T-cell (primary cell): ENCODE data around the gene DEPDC1B. TPM values are rescaled to one million over a fixed set of nuclear protein-coding genes. Genes with fewer than 3 reads are reported as not detected.

ENCODE experiments used
- ATAC-seq, 4 experiments: fragments of 200-7000 bp in 3 of 4; fragments of 150-1000 bp in 1 of 4; cut with Tn5 transposase; replicated peaks in 1 of 4; 1 replicate in 3 of 4; 2 replicates in 1 of 4; pipeline ENCODE4 v1.10.0; 2021; ENCODE audit warnings: moderate library complexity in 3 of 4, mild to moderate bottlenecking in 2 of 4, moderate number of reproducible peaks in 1 of 4
- CTCF ChIA-PET, 2 donors: fragments of 300-600 bp; sonication (Branson Sonifier 250); formaldehyde crosslinking; loops; one replicate each; lab custom pipeline; 2022; ENCODE audit warnings: antibody characterized with exemption in 2 of 2; lab: Charles Lee
- POLR2A ChIA-PET, 2 donors: fragments of 300-600 bp; sonication (Branson Sonifier 250); formaldehyde crosslinking; loops; one replicate each; lab custom pipeline; 2022; ENCODE audit warnings: antibody characterized with exemption in 2 of 2; lab: Charles Lee
- DNase-seq, 35 experiments: peaks; one replicate each; pipeline versions ENCODE4 v3.0.0 to v3.0.0-alpha.2; 2013 to 2023
- H3K27ac ChIP-seq: one replicate; pipeline ENCODE4 v1.5.1; 2013; ENCODE audit warnings: low read length
- H3K27me3 ChIP-seq, 2 experiments: replicated peaks in 1 of 2; 1 replicate in 1 of 2; 2 replicates in 1 of 2; pipeline versions ENCODE4 v1.6.1 to v1.7.0; 2013; ENCODE audit warnings: low read length in 1 of 2, mixed read lengths in 1 of 2; ENCODE audit not compliant: control insufficient read depth in 2 of 2, insufficient read depth in 2 of 2; ENCODE audit errors: extremely low read depth in 1 of 2
- H3K36me3 ChIP-seq, 2 donors: 1 replicate in 1 of 2; 2 replicates in 1 of 2; pipeline versions ENCODE4 v1.6.1 to v1.7.0; 2013; ENCODE audit warnings: low read length in 1 of 2; ENCODE audit not compliant: control insufficient read depth in 2 of 2, insufficient read depth in 1 of 2; ENCODE audit errors: extremely low read depth in 1 of 2
- H3K4me1 ChIP-seq, 2 experiments: 1 replicate in 1 of 2; 2 replicates in 1 of 2; pipeline versions ENCODE4 v1.6.1 to v1.7.0; 2013; ENCODE audit warnings: low read length in 2 of 2, mixed read lengths in 1 of 2; ENCODE audit not compliant: insufficient read depth in 2 of 2, control insufficient read depth in 1 of 2; ENCODE audit errors: extremely low read depth in 1 of 2
- H3K4me3 ChIP-seq, 2 donors: 1 replicate in 1 of 2; 2 replicates in 1 of 2; pipeline versions ENCODE4 v1.5.1 to v1.7.0; 2013; ENCODE audit warnings: mild to moderate bottlenecking in 2 of 2, low read length in 1 of 2, moderate library complexity in 1 of 2; ENCODE audit not compliant: control insufficient read depth in 1 of 2; ENCODE audit errors: extremely low read depth in 1 of 2
- H3K9me3 ChIP-seq: 2 replicates; pipeline ENCODE4 v1.7.0; 2013
- H3K27ac Mint-ChIP-seq, 2 donors: one replicate each; pipeline ENCODE4 v1.8.0; 2020 to 2021; ENCODE audit warnings: mild to moderate bottlenecking in 2 of 2, mixed read lengths in 2 of 2
- H3K27me3 Mint-ChIP-seq, 2 donors: one replicate each; pipeline ENCODE4 v1.8.0; 2021 to 2022; ENCODE audit warnings: mixed read lengths in 2 of 2
- H3K36me3 Mint-ChIP-seq: one replicate; pipeline ENCODE4 v1.8.0; 2021; ENCODE audit warnings: mixed read lengths
- H3K4me1 Mint-ChIP-seq, 3 donors: one replicate each; pipeline ENCODE4 v1.8.0; 2020 to 2022; ENCODE audit warnings: mixed read lengths in 3 of 3, mild to moderate bottlenecking in 1 of 3
- H3K4me3 Mint-ChIP-seq, 3 donors: one replicate each; pipeline ENCODE4 v1.8.0; 2020 to 2022; ENCODE audit warnings: mild to moderate bottlenecking in 3 of 3, mixed read lengths in 3 of 3, moderate library complexity in 3 of 3
- H3K9me3 Mint-ChIP-seq, 3 donors: one replicate each; pipeline ENCODE4 v1.8.0; 2020 to 2022; ENCODE audit warnings: mixed read lengths in 3 of 3
- WGBS: methylation state at CpG from one replicate; pipeline ENCODE4 v1.1.5; 2013; ENCODE audit warnings: missing lambda C conversion rate; ENCODE audit not compliant: insufficient coverage; 5-methylcytosine and 5-hydroxymethylcytosine counted together
- total RNA-seq, 35 experiments: library from RNA in 6 of 35; stranded (reverse) in 6 of 35; fragments of 120-200 nt in 1 of 35; gene quantifications; one replicate each; pipeline versions ENCODE4 v1.2.1 to v1.2.4 and lab custom pipeline; 2013 to 2026

The DEPDC1B gene
- total RNA-seq, 5 donors from 2014 or later (not counting 1 experiment from before 2014, with no cell fraction given) = 0.44 to 0.98 (median 0.64) TPM

- Mint-ChIP-seq H3K4me3 (no peak overlapping the region), H3K27me3 (no peaks in the 10 kb centered on the region), H3K4me1 (peaks cover 0 to 9% (median 4%) of the 10 kb centered on the region in 3 donors), H3K9me3 (no peaks in the 10 kb centered on the region), H3K27ac (no peak overlapping the region), H3K36me3 (no peaks in the 10 kb centered on the region)
- ChIA-PET CTCF (no interaction called here), POLR2A (no interaction called here)
- Histone ChIP-seq H3K9me3 (no peaks in the 10 kb centered on the region), H3K4me1 (no peaks in the 10 kb centered on the region), H3K36me3 (no peaks in the 10 kb centered on the region), H3K4me3 (no peak overlapping the region), H3K27me3 (no peaks in the 10 kb centered on the region), H3K27ac (no peak overlapping the region)
- no peak for ATAC-seq
- DNase-seq = no peak
Measured at GRCh38 chr5:60611099-60611740, 88.7 kb downstream of the DEPDC1B start.

GRCh38 chr5:60604771-60605170 is 95.2 kb downstream of the DEPDC1B start:
- Histone ChIP-seq H3K36me3 (no peaks in the 10 kb centered on the region), H3K27ac (no peak overlapping the region), H3K4me3 (no peak overlapping the region), H3K27me3 (no peaks in the 10 kb centered on the region), H3K9me3 (no peaks in the 10 kb centered on the region), H3K4me1 (no peaks in the 10 kb centered on the region)
- WGBS = no CpG with 5 or more reads among the region's 1 CpG
- Mint-ChIP-seq H3K4me1 (no peaks in the 10 kb centered on the region), H3K27ac (no peak overlapping the region), H3K27me3 (no peaks in the 10 kb centered on the region), H3K36me3 (no peaks in the 10 kb centered on the region), H3K9me3 (no peaks in the 10 kb centered on the region), H3K4me3 (no peak overlapping the region)
- ChIA-PET CTCF (no interaction called here), POLR2A (no interaction called here)
- ATAC-seq (no peak), DNase-seq (no peak)

- ChIA-PET CTCF (no interaction called here), POLR2A (no interaction called here)
- WGBS = 100% methylated on average over 1 of the region's 4 CpGs
- Mint-ChIP-seq H3K27ac (no peak overlapping the region), H3K27me3 (no peaks in the 10 kb centered on the region), H3K4me3 (no peak overlapping the region), H3K4me1 (peaks cover 15 to 22% (median 17%) of the 10 kb centered on the region in 3 donors), H3K36me3 (no peaks in the 10 kb centered on the region), H3K9me3 (no peaks in the 10 kb centered on the region)
- no peak for DNase-seq
- no peaks in the 10 kb centered on the region for H3K27me3 ChIP-seq
- no peak overlapping the region for H3K27ac ChIP-seq
- no peak overlapping the region for H3K4me3 ChIP-seq
- H3K9me3 ChIP-seq = no peaks in the 10 kb centered on the region
- no peaks in the 10 kb centered on the region for H3K36me3 ChIP-seq
- ATAC-seq = no peak
- peaks cover 0 to 19% of the 10 kb centered on the region in 2 experiments for H3K4me1 ChIP-seq
Measured at GRCh38 chr5:60598424-60598823, 101.5 kb downstream of the DEPDC1B start.

- peaks cover 0 to 19% of the 10 kb centered on the region in 2 experiments for H3K4me1 ChIP-seq
- no peak overlapping the region for H3K4me3 ChIP-seq
- H3K36me3 ChIP-seq = no peaks in the 10 kb centered on the region
- no CpG with 5 or more reads among the region's 3 CpGs for WGBS
- H3K36me3 Mint-ChIP-seq = no peaks in the 10 kb centered on the region
- ATAC-seq = peak in 1 of 4 experiments; percentile 53
- peak in 1 of 35 experiments; percentile 7 for DNase-seq
- ChIA-PET CTCF (no interaction called here), POLR2A (no interaction called here)
- no peak overlapping the region for H3K27ac ChIP-seq
- H3K9me3 Mint-ChIP-seq = no peaks in the 10 kb centered on the region
- no peaks in the 10 kb centered on the region for H3K27me3 Mint-ChIP-seq
- no peak overlapping the region for H3K4me3 Mint-ChIP-seq
- H3K4me1 Mint-ChIP-seq = peaks cover 15 to 22% (median 17%) of the 10 kb centered on the region in 3 donors
- H3K27me3 ChIP-seq = no peaks in the 10 kb centered on the region
- no peaks in the 10 kb centered on the region for H3K9me3 ChIP-seq
- H3K27ac Mint-ChIP-seq = no peak overlapping the region
Measured at GRCh38 chr5:60597572-60598320, 102.2 kb downstream of the DEPDC1B start.

- ChIA-PET CTCF (no interaction called here), POLR2A (interaction anchor here in 1 of 2 donors (0.7 kb wide), 1 partner anchor 1992 kb away, joined by 3 read pairs; no protein-coding TSS in a partner anchor)
- peaks cover 15 to 22% (median 17%) of the 10 kb centered on the region in 3 donors for H3K4me1 Mint-ChIP-seq
- Histone ChIP-seq H3K9me3 (no peaks in the 10 kb centered on the region), H3K27me3 (no peaks in the 10 kb centered on the region), H3K4me3 (no peak overlapping the region), H3K27ac (no peak overlapping the region), H3K4me1 (peaks cover 0 to 19% of the 10 kb centered on the region in 2 experiments), H3K36me3 (no peaks in the 10 kb centered on the region)
- no peaks in the 10 kb centered on the region for H3K36me3 Mint-ChIP-seq
- H3K27ac Mint-ChIP-seq = no peak overlapping the region
- H3K27me3 Mint-ChIP-seq = no peaks in the 10 kb centered on the region
- H3K9me3 Mint-ChIP-seq = peaks cover 0 to 1% (median 0%) of the 10 kb centered on the region in 3 donors
- WGBS = 100% methylated on average over 1 of the region's 4 CpGs
- ATAC-seq (no peak), DNase-seq (no peak)
- no peak overlapping the region for H3K4me3 Mint-ChIP-seq
Measured at GRCh38 chr5:60594715-60595477, 105.1 kb downstream of the DEPDC1B start.

- no peak for DNase-seq
- H3K4me3 ChIP-seq = no peak overlapping the region
- Mint-ChIP-seq H3K36me3 (no peaks in the 10 kb centered on the region), H3K9me3 (peaks cover 0 to 5% (median 0%) of the 10 kb centered on the region in 3 donors), H3K27me3 (no peaks in the 10 kb centered on the region), H3K4me3 (no peak overlapping the region), H3K4me1 (peaks cover 0 to 5% (median 3%) of the 10 kb centered on the region in 3 donors), H3K27ac (no peak overlapping the region)
- H3K9me3 ChIP-seq = no peaks in the 10 kb centered on the region
- ChIA-PET POLR2A (no interaction called here), CTCF (interaction anchor here in 1 of 2 donors (0.5 kb wide), 1 partner anchor 28 kb away, joined by 3 read pairs; no protein-coding TSS in a partner anchor)
- H3K4me1 ChIP-seq = no peaks in the 10 kb centered on the region
- no peaks in the 10 kb centered on the region for H3K27me3 ChIP-seq
- WGBS = no CpG with 5 or more reads among the region's 2 CpGs
- H3K36me3 ChIP-seq = no peaks in the 10 kb centered on the region
- no peak for ATAC-seq
- no peak overlapping the region for H3K27ac ChIP-seq
Measured at GRCh38 chr5:60590172-60590571, 109.8 kb downstream of the DEPDC1B start.
